DOHH2 (cell line): ENCODE measurements around the gene C3.
"Not testable (repeated sequence)": the region's sequence is repeated elsewhere in the genome, so short reads cannot be mapped to it uniquely, and the experiment has no call there.

ENCODE experiments used
- H3F3A ChIP-seq: fragments of 200-600 bp; sonication (generic), shearing (Covaris generic); 2 replicates; pipeline ENCODE4 v1.6.0; 2016; ENCODE audit warnings: antibody characterized with exemption, mild to moderate bottlenecking; ENCODE audit not compliant: control insufficient read depth, insufficient read depth
- H3K27ac ChIP-seq: fragments of 200-600 bp; sonication (generic); 2 replicates; pipeline ENCODE4 v1.5.1; 2014; ENCODE audit warnings: low read depth, mild to moderate bottlenecking, low read length, moderate library complexity
- H3K27me3 ChIP-seq: fragments of 200-600 bp; sonication (generic); 2 replicates; pipeline ENCODE4 v1.6.1; 2014; ENCODE audit warnings: mild to moderate bottlenecking, low read length, mixed read lengths; ENCODE audit not compliant: control insufficient read depth
- H3K36me3 ChIP-seq: fragments of 200-600 bp; sonication (generic); 2 replicates; pipeline ENCODE4 v1.6.1; 2014; ENCODE audit warnings: mild to moderate bottlenecking, low read length, moderate library complexity, mixed read lengths; ENCODE audit not compliant: control insufficient read depth
- H3K4me1 ChIP-seq: fragments of 200-600 bp; sonication (generic); 2 replicates; pipeline ENCODE4 v1.6.1; 2014; ENCODE audit warnings: mild to moderate bottlenecking, low read length, mixed read lengths; ENCODE audit not compliant: control insufficient read depth
- H3K4me2 ChIP-seq: fragments of 200-600 bp; sonication (generic); 2 replicates; pipeline ENCODE4 v1.6.0; 2014; ENCODE audit warnings: mild to moderate bottlenecking, low read length, moderate library complexity
- H3K4me3 ChIP-seq: fragments of 200-600 bp; sonication (generic); 2 replicates; pipeline ENCODE4 v1.5.1; 2014; ENCODE audit warnings: mild to moderate bottlenecking, low read length, mixed read lengths
- H3K79me2 ChIP-seq: fragments of 200-600 bp; sonication (generic); 2 replicates; pipeline ENCODE4 v1.6.1; 2014; ENCODE audit warnings: mild to moderate bottlenecking, low read length, mixed read lengths; ENCODE audit not compliant: control insufficient read depth
- H3K9me2 ChIP-seq: fragments of 200-600 bp; sonication (generic); replicated peaks from 2 replicates; pipeline ENCODE4 v1.6.1; 2014; ENCODE audit warnings: mild to moderate bottlenecking, low read length, mixed read lengths; ENCODE audit not compliant: control insufficient read depth
- H3K9me3 ChIP-seq: fragments of 200-600 bp; sonication (generic); 2 replicates; pipeline ENCODE4 v1.6.1; 2014; ENCODE audit warnings: antibody characterized with exemption, low read length, mixed read lengths; ENCODE audit not compliant: control insufficient read depth, insufficient read depth
- H4K20me1 ChIP-seq: fragments of 200-600 bp; sonication (generic); 2 replicates; pipeline ENCODE4 v1.6.0; 2014; ENCODE audit warnings: low read depth, mild to moderate bottlenecking, antibody characterized with exemption, low read length, moderate library complexity; ENCODE audit not compliant: control insufficient read depth, insufficient read depth
- EZH2phosphoT487 ChIP-seq: fragments of 200-600 bp; sonication (generic); IDR thresholded peaks from 2 replicates; pipeline ENCODE4 v1.6.1; 2017; ENCODE audit warnings: borderline replicate concordance, mild to moderate bottlenecking, antibody characterized with exemption, low read length, moderate library complexity, mixed read lengths
- TF ChIP-seq, protein P1 (sequence below): fragments of 200-600 bp; sonication (generic); IDR thresholded peaks from one replicate; pipeline ENCODE4 v1.5.1; 2014; ENCODE audit warnings: antibody characterized with exemption, mild to moderate bottlenecking, low read depth, low read length; ENCODE audit not compliant: poor library complexity, severe bottlenecking

Gene C3

DNA sequence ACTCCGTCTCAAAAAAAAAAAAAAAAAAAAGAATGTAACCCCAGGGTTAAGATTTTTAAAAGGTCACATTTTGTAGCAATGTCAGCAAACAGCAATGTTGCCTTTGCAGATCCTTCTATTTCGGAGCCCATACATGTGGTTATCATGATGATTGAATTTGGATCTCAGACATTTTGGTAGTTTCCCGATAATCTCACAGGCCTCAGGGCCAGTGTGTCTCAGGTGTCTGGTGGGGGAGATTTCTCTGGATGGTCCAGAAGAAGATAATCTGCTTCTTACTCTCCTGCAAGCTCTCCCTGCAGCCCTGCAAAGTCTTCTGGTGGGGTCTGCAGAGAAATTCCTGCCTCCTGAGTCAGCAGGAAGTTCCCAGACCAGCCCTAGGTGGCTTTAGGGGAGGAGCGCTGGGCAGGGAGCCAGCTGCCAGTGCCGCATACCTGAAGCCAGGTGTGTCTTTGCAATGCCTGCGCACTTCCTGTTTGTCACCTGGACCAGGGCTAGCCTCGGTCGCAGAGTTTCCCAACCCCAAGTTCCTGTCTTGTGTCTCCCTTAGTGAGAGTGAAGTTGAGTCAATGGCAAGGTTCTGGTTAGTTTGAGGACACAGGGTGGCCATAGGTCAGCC is 45.4 kb upstream of the C3 start:
- no peaks in the 10 kb centered on the region for H3K27me3 ChIP-seq
- peaks cover 6% of the 10 kb centered on the region for H3F3A ChIP-seq
- H3K27ac ChIP-seq: no peak overlapping the region
- H3K4me1 ChIP-seq: peaks cover 32% of the 10 kb centered on the region
- H4K20me1 ChIP-seq: no peaks in the 10 kb centered on the region
- peaks cover 4% of the 10 kb centered on the region; the same call in 1 of the 2 replicates for H3K9me3 ChIP-seq
- peak overlapping the region; percentile 78 for H3K4me3 ChIP-seq
- H3K36me3 ChIP-seq: peaks cover 4% of the 10 kb centered on the region
- H3K9me2 ChIP-seq: no peaks in the 10 kb centered on the region
- H3K79me2 ChIP-seq: peaks cover 7% of the 10 kb centered on the region; the same call in 1 of the 2 replicates
- H3K4me2 ChIP-seq: peak overlapping the region; percentile 75
- TF ChIP-seq, protein P1, sequence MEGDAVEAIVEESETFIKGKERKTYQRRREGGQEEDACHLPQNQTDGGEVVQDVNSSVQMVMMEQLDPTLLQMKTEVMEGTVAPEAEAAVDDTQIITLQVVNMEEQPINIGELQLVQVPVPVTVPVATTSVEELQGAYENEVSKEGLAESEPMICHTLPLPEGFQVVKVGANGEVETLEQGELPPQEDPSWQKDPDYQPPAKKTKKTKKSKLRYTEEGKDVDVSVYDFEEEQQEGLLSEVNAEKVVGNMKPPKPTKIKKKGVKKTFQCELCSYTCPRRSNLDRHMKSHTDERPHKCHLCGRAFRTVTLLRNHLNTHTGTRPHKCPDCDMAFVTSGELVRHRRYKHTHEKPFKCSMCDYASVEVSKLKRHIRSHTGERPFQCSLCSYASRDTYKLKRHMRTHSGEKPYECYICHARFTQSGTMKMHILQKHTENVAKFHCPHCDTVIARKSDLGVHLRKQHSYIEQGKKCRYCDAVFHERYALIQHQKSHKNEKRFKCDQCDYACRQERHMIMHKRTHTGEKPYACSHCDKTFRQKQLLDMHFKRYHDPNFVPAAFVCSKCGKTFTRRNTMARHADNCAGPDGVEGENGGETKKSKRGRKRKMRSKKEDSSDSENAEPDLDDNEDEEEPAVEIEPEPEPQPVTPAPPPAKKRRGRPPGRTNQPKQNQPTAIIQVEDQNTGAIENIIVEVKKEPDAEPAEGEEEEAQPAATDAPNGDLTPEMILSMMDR: no peak

DNA sequence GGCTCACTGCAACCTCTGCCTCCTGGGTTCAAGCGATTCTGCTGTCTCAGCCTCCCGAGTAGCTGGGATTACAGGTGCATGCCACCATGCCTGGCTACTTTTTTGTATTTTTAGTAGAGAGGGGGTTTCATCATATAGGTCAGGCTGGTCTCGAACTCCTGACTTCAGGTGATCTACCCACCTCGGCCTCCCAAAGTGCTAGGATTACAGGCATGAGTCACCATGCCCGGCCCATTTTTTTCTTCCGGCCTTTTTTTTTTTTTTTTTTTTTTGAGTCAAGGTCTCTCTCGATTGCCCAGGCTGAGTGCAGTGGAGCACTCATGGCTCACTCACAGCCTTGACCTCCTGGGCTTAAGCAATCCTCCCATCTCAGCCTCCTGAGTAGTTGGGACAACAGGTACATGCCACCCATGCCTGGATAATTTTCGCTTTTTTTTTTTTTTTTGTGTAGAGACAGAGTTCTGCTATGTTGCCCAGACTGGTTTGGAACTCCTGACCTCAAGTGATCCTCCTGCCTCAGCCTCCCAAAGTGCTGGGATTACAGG is 41.9 kb upstream of the C3 start:
- H3K9me3 ChIP-seq, H3K79me2 ChIP-seq, H3K27ac ChIP-seq, H3K4me2 ChIP-seq, H3F3A ChIP-seq, H3K27me3 ChIP-seq, H3K36me3 ChIP-seq, H3K4me3 ChIP-seq, H4K20me1 ChIP-seq, H3K9me2 ChIP-seq: not testable (repeated sequence)
- peaks cover 17% of the 10 kb centered on the region for H3K4me1 ChIP-seq

DNA sequence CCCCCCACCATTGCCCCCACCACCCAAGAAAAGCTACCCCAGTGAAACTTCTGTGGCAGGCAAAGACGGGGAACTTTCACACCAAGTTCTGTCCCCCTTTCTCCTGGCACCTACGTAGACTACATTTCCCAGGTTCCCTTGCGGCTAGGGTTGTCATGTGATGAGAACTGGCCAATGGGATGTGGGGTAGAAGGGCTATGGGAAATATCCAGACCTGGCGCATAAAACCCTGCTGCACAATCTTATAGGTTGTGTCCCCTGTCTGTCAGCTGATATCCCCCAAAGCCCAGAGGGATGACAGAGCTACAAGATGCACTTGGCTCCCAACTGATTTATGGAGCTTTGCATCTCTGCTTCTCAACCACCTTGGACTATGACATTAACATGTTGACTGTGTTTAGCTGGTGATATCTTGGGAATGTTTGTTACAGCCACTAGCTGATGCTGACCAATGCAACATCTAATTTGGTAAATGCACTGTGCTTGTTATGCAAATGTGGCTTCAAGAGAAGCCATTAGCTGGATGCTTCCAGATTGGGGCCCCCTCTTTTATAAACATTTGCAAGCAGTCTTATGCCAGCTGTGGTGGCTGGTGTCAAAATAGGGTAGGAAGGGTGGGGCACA is 40.7 kb upstream of the C3 start:
- H3K27me3 ChIP-seq: no peaks in the 10 kb centered on the region
- peaks cover 9% of the 10 kb centered on the region for H3K36me3 ChIP-seq
- H3K27ac ChIP-seq: no peak overlapping the region
- no peaks in the 10 kb centered on the region for H4K20me1 ChIP-seq
- peaks cover 1% of the 10 kb centered on the region; the same call in 1 of the 2 replicates for H3K79me2 ChIP-seq
- H3K4me2 ChIP-seq: no peak overlapping the region; the same call in 1 of the 2 replicates
- H3K9me2 ChIP-seq: no peaks in the 10 kb centered on the region
- TF ChIP-seq, protein P1: no peak
- no peak for TF ChIP-seq EZH2phosphoT487
- 0 out of 2 replicates have a peak overlapping the region, but pooled peaks have one; percentile 11 for H3K4me3 ChIP-seq
- no peaks in the 10 kb centered on the region for H3F3A ChIP-seq
- peaks cover 9% of the 10 kb centered on the region for H3K4me1 ChIP-seq
- peaks cover 7% of the 10 kb centered on the region; the same call in 1 of the 2 replicates for H3K9me3 ChIP-seq

DNA sequence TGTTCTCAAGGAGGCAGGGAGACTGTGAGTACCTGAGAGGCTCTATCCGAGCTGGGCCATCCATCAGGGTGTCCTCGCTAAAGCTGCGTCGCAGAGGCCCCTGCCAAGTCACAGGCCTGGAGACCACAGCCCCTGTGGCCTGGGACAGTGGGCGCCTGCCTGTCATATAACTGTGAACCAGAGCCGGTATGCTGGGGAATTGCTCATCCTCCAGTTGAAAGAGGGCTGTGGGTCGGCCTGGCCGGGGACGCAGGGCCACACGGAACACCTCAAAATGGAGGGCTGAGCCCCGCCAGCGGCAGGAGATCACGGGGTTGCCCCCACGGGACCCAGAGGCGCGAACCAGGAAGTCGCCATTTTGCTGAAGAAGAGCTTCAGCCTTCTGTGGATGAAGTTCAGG is 40.2 kb upstream of the C3 start:
- peaks cover 9% of the 10 kb centered on the region for H3K36me3 ChIP-seq

More for the DNA sequence above, 40.2 kb upstream of the C3 start:
- H3K79me2 ChIP-seq: no peaks in the 10 kb centered on the region
- H3K27ac ChIP-seq: no peak overlapping the region
- no peaks in the 10 kb centered on the region for H3K27me3 ChIP-seq
- peaks cover 7% of the 10 kb centered on the region; the same call in 1 of the 2 replicates for H3K9me3 ChIP-seq
- H3K4me3 ChIP-seq: no peak overlapping the region
- H3K4me2 ChIP-seq: no peak overlapping the region
- peaks cover 3% of the 10 kb centered on the region; the same call in 1 of the 2 replicates for H3K4me1 ChIP-seq
- no peak for TF ChIP-seq EZH2phosphoT487
- TF ChIP-seq, protein P1: no peak
- H3F3A ChIP-seq: no peaks in the 10 kb centered on the region
- H3K9me2 ChIP-seq: no peaks in the 10 kb centered on the region
- no peaks in the 10 kb centered on the region for H4K20me1 ChIP-seq
